ENCODE measurements around the gene CAMK1D. TPM values are rescaled to one million over a fixed set of nuclear protein-coding genes. Genes with fewer than 3 reads are reported as not detected.
A peak's percentile ranks its signal among the peaks of the same experiment; 100 is the strongest.

CAMK1D gene
- polyA plus RNA-seq, 1 experiment: 8.2 TPM

- TF ChIP-seq CTCF (IDR thresholded peaks at IDR 0.05; ENCODE audit: low read depth, low read length): no peak
- CTCF ChIA-PET: no interaction called here
Measured at GRCh38 chr10:12340937-12341336, 8.4 kb upstream of the CAMK1D start.

GRCh38 chr10:12341526-12341925, 7.8 kb upstream of the CAMK1D start:
- ChIA-PET POLR2A (no interaction called here), CTCF (no interaction called here)
- Histone ChIP-seq H3K27ac (ENCODE audit: low read depth, low read length) (no peak overlapping the region), H3K9me3 (ENCODE audit: control insufficient read depth, insufficient read depth, low read length) (no peaks in the 10 kb centered on the region), H3K27me3 (ENCODE audit: control insufficient read depth, insufficient read depth, low read length) (no peaks in the 10 kb centered on the region), H3K4me3 (ENCODE audit: low read depth, low read length) (no peak overlapping the region)
- DNase-seq (ENCODE audit: low read depth, low spot score): no peak
- no peak for TF ChIP-seq CTCF (IDR thresholded peaks at IDR 0.05; ENCODE audit: low read depth, low read length)

More at GRCh38 chr10:12340937-12341336, 8.4 kb upstream of the CAMK1D start:
- Histone ChIP-seq H3K27ac (ENCODE audit: low read depth, low read length) (no peak overlapping the region), H3K27me3 (ENCODE audit: control insufficient read depth, insufficient read depth, low read length) (no peaks in the 10 kb centered on the region), H3K9me3 (ENCODE audit: control insufficient read depth, insufficient read depth, low read length) (no peaks in the 10 kb centered on the region), H3K4me3 (ENCODE audit: low read depth, low read length) (no peak overlapping the region)
- POLR2A ChIA-PET: no interaction called here
- DNase-seq (ENCODE audit: low read depth, low spot score): no peak

GRCh38 chr10:12344375-12345110, 4.8 kb upstream of the CAMK1D start:
- peaks cover 2% of the 10 kb centered on the region for H3K27me3 ChIP-seq (ENCODE audit: control insufficient read depth, insufficient read depth, low read length)
- H3K27ac ChIP-seq (ENCODE audit: low read depth, low read length): no peak overlapping the region
- POLR2A ChIA-PET: no interaction called here
- CTCF ChIA-PET: interaction anchor here (0.6 to 0.7 kb wide), 3 partner anchors 10 to 130 kb away, joined by 3 to 7 read pairs (median 4); no protein-coding TSS in a partner anchor
- DNase-seq (ENCODE audit: low read depth, low spot score): no peak
- no peaks in the 10 kb centered on the region for H3K9me3 ChIP-seq (ENCODE audit: control insufficient read depth, insufficient read depth, low read length)
- no peak overlapping the region for H3K4me3 ChIP-seq (ENCODE audit: low read depth, low read length)
- TF ChIP-seq CTCF (IDR thresholded peaks at IDR 0.05; ENCODE audit: low read depth, low read length): no peak

GRCh38 chr10:12346707-12347106, 2.6 kb upstream of the CAMK1D start:
- Histone ChIP-seq H3K9me3 (ENCODE audit: control insufficient read depth, insufficient read depth, low read length) (peaks cover 3% of the 10 kb centered on the region; the same call in 1 of the 2 replicates), H3K4me3 (ENCODE audit: low read depth, low read length) (no peak overlapping the region), H3K27me3 (ENCODE audit: control insufficient read depth, insufficient read depth, low read length) (peaks cover 8% of the 10 kb centered on the region), H3K27ac (ENCODE audit: low read depth, low read length) (no peak overlapping the region)
- TF ChIP-seq CTCF (IDR thresholded peaks at IDR 0.05; ENCODE audit: low read depth, low read length): no peak
- ChIA-PET POLR2A (no interaction called here), CTCF (interaction anchor here (0.7 kb wide), 1 partner anchor 210 kb away, joined by 3 read pairs; no protein-coding TSS in a partner anchor)
- DNase-seq (ENCODE audit: low read depth, low spot score): no peak

GRCh38 chr10:12348294-12348869, 965 bp upstream of the CAMK1D start:
- no peak for TF ChIP-seq CTCF (IDR thresholded peaks at IDR 0.05; ENCODE audit: low read depth, low read length)
- ChIA-PET CTCF (interaction anchor here (0.6 to 1.6 kb wide), 3 partner anchors 11 to 308 kb away, joined by 4 to 5 read pairs (median 5); no protein-coding TSS in a partner anchor), POLR2A (no interaction called here)
- Histone ChIP-seq H3K27me3 (ENCODE audit: control insufficient read depth, insufficient read depth, low read length) (peaks cover 8% of the 10 kb centered on the region), H3K4me3 (ENCODE audit: low read depth, low read length) (peak overlapping the region; percentile 92), H3K27ac (ENCODE audit: low read depth, low read length) (no peak overlapping the region), H3K9me3 (ENCODE audit: control insufficient read depth, insufficient read depth, low read length) (peaks cover 3% of the 10 kb centered on the region; the same call in 1 of the 2 replicates)
- DNase-seq (ENCODE audit: low read depth, low spot score): no peak

All from AG04450 (cell line).